Measurements from ENCODE around the gene AQP5. TPM values are rescaled to one million over a fixed set of nuclear protein-coding genes. Genes with fewer than 3 reads are reported as not detected.
A peak's percentile ranks its signal among the peaks of the same experiment; 100 is the strongest.

AQP5 gene
- total RNA-seq, 1 donor from 2014 or later, result 0.34 TPM

DNA sequence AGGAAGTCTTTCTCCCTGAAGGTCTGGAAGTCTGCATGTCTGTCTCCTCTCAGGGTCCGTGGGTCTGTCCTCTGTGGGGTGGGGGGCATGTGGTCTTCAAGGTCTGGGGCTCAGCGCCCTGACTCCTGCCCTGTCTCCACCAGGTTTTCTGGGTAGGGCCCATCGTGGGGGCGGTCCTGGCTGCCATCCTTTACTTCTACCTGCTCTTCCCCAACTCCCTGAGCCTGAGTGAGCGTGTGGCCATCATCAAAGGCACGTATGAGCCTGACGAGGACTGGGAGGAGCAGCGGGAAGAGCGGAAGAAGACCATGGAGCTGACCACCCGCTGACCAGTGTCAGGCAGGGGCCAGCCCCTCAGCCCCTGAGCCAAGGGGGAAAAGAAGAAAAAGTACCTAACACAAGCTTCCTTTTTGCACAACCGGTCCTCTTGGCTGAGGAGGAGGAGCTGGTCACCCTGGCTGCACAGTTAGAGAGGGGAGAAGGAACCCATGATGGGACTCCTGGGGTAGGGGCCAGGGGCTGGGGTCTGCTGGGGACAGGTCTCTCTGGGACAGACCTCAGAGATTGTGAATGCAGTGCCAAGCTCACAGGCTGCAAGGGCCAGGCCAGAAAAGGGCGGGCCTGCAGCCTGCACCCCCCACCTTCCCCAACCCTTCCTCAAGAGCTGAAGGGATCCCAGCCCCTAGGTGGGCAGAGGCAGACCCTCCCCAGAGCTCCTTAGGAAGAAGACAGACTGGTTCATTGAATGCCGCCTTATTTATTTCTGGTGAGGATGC lies 3.4 kb downstream of the AQP5 start:
- DNase-seq (ENCODE audit: low spot score), result no peak

DNA sequence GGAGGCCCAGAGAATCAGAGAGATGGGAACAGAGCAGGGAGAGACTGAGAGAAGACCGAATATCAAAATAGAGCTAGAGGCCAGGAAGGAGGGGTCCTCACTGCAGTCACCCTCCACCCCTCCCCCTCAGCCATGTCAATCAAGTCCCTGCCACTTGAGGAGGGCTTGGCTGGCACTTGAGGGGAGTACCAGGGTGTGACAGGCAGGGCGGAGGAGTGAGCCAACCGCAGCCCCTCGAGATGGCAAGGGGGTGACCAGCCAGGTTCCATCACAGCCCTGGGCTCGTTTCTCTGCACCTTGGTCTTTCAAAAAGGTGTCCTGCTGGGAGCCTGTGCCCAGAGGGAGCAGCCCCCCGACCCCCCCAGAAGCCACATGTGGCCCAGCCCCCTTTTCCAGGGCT lies 4.2 kb downstream of the AQP5 start:
- no peak for DNase-seq (ENCODE audit: low spot score)

- DNase-seq (ENCODE audit: low spot score), result no peak
These were observed 4.9 kb downstream of the AQP5 start for GRCh38 chr12:49966511-49967041.

DNA sequence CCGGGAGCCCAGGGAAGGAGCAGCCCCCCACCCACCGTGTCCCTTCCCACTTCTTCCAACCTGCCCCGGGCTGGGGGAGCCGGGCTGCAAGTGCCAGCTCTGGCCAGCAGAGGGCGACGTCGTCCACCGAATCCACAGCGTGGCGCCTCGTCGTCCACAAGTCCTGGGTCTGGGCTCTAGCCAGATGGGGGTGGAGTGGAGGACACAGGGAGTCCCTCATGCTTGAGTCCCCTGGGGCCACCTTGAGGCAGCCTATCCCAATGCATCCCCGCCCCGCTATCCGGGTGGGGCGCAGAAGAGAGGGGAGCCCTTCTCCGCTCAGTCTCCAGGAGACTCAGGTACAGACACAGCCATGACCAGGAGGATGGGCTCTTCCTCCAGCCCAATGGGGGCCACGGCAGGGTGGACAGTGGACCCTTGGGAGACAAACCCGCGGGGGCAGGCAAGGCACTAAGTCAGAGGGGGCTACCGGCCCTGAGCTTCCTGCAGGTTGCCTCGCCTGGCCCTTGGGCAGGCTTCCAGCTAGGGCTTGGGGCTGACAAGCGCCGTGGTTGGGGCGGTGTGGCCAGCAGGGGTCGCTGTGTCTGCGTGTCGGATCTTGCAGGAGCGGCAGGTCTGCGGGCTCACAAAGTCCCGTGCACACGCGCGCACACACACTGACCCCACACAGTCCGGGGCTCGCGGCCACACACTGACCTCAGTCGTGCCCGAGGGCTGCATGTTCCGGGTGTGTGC lies 5.5 kb downstream of the AQP5 start:
- DNase-seq (ENCODE audit: low spot score), result peak; percentile 91

DNA sequence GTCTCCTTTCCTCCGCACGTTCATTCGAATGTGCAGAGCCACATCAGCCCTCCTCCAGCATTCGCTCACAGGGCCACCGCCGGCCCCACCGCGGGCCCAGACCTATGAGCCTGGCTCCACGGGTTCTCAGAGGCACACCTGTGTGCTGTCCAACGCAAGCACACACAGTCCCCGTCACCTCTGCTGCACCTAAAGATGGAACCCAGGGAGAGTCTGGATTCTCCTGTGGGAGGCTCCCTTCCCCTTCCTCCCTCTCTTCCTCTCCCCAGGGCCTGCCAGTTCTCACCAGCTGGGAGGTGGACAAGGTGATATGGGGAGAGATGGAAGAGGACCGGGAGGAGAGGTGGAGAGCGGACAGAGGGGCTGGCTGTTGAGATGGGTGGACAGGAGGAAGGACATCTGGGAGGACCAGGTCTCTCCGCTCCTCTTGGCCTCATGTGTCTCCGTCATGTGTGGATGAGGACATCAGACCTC lies 6.1 kb downstream of the AQP5 start:
- DNase-seq (ENCODE audit: low spot score), result no peak

DNA sequence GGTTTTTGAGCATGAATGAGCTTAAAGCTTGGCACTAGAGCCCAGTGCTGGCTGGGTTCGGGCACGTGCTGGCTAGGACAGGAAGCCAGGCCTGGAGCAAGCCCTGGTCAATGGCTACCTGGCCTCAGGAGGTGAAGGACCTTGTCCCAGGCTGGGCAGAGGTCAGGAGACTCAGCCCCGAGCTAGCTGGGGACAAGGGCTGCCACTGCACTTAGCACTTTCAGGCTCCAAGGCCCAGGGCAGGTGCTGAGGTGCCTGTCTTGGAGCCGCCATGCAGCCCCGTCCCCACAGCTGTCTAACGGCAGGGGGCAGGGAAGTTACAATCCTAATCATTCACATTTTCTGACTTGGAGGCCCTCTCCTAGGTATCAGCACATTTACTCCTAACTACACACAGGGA lies 6.8 kb downstream of the AQP5 start:
- no peak for DNase-seq (ENCODE audit: low spot score)

DNA sequence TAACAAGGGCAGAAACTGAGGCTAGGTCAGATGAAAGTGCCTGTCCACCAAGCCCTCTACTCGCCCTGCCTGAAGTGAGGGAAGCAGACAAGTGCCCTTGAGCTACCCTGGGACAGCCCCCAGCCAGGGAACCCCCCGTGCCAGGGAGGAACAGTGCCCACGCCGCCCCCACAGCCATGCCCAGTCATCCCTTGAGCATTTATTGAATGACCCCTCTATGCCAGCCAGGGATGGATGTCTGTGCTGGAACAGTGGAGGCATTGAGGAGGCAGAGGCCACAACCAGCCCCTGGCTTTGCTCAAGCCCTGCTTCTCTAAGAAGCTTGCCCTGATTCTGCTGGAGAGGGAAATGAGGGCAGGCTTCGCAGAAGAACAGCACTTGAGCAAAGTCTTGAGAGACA lies 7.4 kb downstream of the AQP5 start:
- DNase-seq (ENCODE audit: low spot score), result no peak

- no peak for DNase-seq (ENCODE audit: low spot score)
These were observed 8.2 kb downstream of the AQP5 start for GRCh38 chr12:49969651-49970429.

DNA sequence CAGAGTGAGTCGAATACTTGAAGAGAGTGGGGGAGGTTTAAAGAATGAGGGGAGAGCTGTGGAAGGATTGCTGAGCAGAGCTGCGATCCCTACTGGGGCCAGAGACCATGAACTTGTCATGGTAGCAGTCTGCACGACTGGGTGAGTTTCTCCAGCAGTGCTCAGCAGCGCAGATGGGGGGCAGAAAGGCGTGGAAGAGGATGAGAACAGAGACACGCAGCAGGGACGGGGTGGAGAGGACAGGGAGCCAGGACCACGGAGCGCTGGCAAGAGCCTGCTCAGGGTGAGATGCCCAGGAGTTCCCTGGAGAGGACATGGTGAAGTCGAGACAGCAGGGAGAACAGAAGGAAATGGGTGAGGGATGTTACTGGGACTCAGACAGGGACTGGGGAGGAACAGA lies 9.0 kb downstream of the AQP5 start:
- DNase-seq (ENCODE audit: low spot score), result no peak

GRCh38 chr12:49971141-49971540 lies 9.5 kb downstream of the AQP5 start:
- DNase-seq (ENCODE audit: low spot score), result no peak

GRCh38 chr12:49972129-49972528 lies 10.5 kb downstream of the AQP5 start:
- no peak for DNase-seq (ENCODE audit: low spot score)

DNA sequence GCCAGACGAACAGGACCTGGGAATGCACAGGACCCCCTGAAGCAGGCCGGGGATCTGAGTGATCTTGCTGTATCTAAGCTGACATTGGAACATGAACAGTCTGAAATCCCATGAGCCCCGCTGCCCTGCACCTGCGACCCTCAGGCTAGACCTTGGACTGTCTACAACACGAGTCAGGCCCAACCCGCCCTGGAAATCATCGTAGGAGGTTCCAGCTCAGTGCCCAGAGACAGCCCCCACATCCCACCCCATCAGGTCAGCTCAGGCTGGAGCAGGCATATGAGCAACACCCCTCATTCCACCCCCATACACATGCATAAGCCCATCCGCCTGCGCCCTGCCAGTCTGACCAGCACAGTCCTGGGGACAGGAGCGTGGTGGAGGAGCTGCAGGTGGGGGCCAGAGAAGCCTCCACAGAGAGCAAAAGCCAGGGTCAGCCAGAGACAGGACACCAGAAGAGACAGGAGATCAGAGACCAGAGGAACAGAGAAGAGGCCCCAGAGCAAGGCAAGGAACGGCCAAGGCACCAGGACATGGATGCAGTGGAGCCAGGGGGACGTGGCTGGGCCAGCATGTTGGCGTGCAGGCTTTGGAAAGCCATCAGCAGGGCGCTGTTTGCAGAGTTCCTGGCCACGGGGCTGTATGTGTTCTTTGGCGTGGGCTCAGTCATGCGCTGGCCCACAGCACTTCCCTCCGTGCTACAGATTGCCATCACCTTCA lies 11.1 kb downstream of the AQP5 start, which contains the start of gene AQP6:
Gene AQP6 (plus strand): TSS at position 307 of the 720 bp plus-strand sequence. CDS start 227 bp downstream, at position 534.
- no peak for DNase-seq (ENCODE audit: low spot score)

DNA sequence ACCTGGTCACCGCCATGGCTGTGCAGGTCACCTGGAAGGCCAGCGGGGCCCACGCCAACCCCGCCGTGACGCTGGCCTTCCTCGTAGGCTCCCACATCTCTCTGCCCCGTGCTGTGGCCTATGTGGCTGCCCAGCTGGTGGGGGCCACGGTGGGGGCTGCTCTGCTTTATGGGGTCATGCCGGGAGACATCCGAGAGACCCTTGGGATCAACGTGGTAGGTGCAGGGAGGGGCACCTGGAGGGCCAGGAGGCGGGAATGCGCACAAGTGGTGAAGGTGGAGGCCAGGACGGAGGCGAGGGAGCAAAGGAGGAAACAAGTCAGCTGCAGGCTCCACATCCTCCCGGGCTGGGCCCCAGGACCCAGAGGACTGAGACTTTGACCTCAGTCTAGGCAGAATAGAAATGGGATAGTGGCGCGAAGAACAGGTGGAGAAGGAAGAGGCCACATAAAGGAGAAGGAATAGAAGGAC lies 11.7 kb downstream of the AQP5 start:
- DNase-seq (ENCODE audit: low spot score), result no peak

- DNase-seq (ENCODE audit: low spot score), result no peak
These were observed 12.6 kb downstream of the AQP5 start for GRCh38 chr12:49974231-49974675.

DNA sequence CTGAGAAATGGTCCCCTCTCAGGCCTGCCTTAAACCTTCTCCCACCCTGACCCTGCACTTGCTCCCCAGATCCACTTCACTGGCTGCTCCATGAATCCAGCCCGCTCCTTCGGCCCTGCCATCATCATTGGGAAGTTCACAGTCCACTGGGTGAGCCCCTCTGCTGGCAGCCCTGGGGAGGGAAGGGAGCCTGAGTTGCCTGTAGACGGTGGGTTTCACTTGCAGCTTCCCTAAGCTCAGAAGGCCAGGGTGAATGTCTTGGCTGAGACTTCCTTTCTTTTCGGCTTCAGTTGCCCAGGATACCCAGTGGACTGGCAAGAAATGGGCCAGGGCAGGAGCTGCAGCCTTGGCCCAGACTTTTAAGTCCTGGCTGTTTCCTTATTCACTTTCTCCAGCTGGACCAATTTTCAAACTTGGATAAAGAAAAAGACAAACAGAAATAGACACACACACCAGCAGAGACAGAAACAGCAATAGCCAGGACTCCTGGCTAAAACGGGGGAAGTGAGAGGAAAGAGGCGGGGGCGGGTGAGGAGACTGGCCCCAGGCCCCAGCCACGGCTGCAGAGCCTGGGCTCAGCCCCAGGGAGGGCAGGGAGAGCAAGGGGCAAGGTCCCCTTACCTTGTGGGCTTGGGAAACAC lies 13.1 kb downstream of the AQP5 start:
- no peak for DNase-seq (ENCODE audit: low spot score)

DNA sequence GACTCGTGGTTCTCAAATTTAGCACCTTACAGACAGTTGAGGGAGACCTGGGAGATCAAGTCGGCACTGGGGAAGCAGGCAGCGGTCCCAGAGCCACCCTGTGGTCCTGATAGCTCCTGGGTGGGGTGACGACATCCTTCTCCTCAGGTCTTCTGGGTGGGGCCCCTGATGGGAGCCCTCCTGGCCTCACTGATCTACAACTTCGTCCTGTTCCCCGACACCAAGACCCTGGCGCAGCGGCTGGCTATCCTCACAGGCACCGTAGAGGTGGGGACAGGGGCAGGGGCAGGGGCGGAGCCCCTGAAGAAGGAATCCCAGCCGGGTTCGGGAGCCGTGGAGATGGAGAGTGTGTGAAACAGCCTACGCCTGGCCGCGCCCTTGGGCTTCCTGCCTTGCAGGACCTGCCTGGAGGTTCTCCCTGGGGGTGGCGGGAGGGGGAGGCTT lies 13.7 kb downstream of the AQP5 start:
- no peak for DNase-seq (ENCODE audit: low spot score)

DNA sequence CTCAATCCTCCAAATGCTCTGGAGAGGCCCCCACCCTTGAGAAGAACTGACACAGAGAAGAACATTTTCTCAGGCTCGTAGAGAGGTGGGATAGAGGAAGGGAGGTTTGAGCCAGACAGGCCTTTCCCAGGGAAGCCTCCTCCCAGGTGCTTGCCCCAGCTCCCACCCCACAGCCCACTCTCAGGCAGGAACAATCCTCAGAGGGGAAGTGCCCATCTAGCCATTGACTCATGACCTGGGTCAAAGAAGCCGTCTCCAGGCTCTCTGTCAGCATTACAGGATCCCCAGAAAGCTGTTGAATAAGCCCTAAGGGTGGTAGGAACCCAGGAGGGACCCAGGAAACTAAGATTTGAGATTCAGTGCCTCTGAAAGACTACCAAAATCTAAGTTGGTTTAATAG lies 14.9 kb downstream of the AQP5 start:
- no peak for DNase-seq (ENCODE audit: low spot score)

DNA sequence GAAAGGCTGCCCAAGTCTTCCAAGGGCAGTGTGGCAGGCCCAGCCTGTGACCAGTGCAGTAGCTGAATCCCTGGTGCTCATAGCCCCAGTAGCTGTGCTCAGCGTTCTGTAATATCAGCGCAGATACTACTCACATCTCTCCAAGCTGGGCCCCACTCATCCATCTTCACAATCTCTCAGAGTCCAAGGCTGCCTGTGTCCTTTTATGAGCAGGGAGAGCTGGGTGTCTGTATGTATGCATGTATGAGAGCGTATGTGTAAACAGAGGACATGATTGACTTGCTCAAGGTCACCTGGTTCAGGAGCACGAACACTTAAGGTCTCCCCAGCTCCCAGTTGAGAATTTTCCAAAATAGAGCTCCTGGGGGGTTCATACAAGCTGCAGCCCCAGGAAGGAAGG lies 16.5 kb downstream of the AQP5 start:
- no peak for DNase-seq (ENCODE audit: low spot score)

- DNase-seq (ENCODE audit: low spot score), result no peak
These were observed 17.4 kb downstream of the AQP5 start for GRCh38 chr12:49979016-49979586.

- no peak for DNase-seq (ENCODE audit: low spot score)
These were observed 18.1 kb downstream of the AQP5 start for GRCh38 chr12:49979791-49980190.

Measured in ureter (tissue), 1 donor.